ENCODE results near the gene EYA3. TPM values are rescaled to one million over a fixed set of nuclear protein-coding genes. Genes with fewer than 3 reads are reported as not detected.

Gene EYA3
- total RNA-seq, 4 donors from 2014 or later: 8.2 to 11.9 (median 8.7) TPM

DNA sequence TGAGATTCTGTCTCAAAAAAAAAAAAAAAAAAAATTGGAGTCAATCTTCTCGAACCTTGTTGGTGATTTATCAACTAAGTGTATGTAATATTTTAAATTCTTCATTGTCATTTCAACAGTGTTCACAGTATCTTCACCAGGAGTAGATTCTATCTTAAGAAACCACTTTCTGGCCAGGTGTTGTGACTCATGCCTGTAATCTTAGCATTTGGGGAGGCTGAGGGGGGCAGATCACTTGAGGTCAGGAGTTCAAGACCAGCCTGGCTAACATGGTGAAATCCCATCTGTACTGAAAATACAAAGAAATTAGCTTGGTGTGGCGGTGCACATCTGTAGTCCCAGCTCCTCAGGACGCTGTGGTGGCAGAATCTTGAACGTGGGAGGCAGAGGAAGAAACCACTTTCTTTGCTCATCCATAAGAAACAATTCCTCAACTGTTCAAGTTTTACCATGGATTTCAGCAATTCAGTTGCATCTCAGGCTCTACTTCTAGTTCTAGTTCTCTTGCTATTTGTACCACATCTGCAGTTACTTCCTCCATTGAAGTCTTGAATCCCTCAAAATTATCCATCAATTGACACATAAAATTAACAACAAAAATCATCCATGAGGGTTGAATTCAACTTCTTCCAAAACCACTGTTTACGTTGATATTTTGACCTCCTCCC, 30.4 kb upstream of the EYA3 start:
- no peaks in the 10 kb centered on the region for H3K9me3 ChIP-seq
- H3K4me1 ChIP-seq: no peaks in the 10 kb centered on the region
- H3K27me3 ChIP-seq: peaks cover 0 to 5% (median 0%) of the 10 kb centered on the region in 4 donors
- no peak for DNase-seq (ENCODE audit: extremely low spot score)
- H3K27ac ChIP-seq (replicated peaks in 1 of 4): no peak overlapping the region
- intact Hi-C loops (cut with DNase I): no loop called here
- no peaks in the 10 kb centered on the region for H3K36me3 ChIP-seq
- no peak overlapping the region for H3K4me3 ChIP-seq
- TF ChIP-seq, protein P1, sequence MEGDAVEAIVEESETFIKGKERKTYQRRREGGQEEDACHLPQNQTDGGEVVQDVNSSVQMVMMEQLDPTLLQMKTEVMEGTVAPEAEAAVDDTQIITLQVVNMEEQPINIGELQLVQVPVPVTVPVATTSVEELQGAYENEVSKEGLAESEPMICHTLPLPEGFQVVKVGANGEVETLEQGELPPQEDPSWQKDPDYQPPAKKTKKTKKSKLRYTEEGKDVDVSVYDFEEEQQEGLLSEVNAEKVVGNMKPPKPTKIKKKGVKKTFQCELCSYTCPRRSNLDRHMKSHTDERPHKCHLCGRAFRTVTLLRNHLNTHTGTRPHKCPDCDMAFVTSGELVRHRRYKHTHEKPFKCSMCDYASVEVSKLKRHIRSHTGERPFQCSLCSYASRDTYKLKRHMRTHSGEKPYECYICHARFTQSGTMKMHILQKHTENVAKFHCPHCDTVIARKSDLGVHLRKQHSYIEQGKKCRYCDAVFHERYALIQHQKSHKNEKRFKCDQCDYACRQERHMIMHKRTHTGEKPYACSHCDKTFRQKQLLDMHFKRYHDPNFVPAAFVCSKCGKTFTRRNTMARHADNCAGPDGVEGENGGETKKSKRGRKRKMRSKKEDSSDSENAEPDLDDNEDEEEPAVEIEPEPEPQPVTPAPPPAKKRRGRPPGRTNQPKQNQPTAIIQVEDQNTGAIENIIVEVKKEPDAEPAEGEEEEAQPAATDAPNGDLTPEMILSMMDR (IDR thresholded peaks at IDR 0.05): no peak
- TF ChIP-seq POLR2A (IDR thresholded peaks at IDR 0.05; ENCODE audit: low read depth): no peak
- TF ChIP-seq POLR2AphosphoS5 (IDR thresholded peaks at IDR 0.05): no peak
- TF ChIP-seq EP300 (IDR thresholded peaks at IDR 0.05): no peak
- WGBS: 75% methylated on average over 5 of the region's 5 CpGs

- peaks cover 0 to 5% (median 0%) of the 10 kb centered on the region in 4 donors for H3K27me3 ChIP-seq
- TF ChIP-seq POLR2A (IDR thresholded peaks at IDR 0.05; ENCODE audit: low read depth) (no peak), EP300 (IDR thresholded peaks at IDR 0.05) (no peak), POLR2AphosphoS5 (IDR thresholded peaks at IDR 0.05) (no peak)
- TF ChIP-seq, protein P1 (IDR thresholded peaks at IDR 0.05): no peak
- H3K4me3 ChIP-seq: no peak overlapping the region
- intact Hi-C loops (cut with DNase I): no loop called here
- no peak overlapping the region for H3K27ac ChIP-seq (replicated peaks in 1 of 4)
- no peaks in the 10 kb centered on the region for H3K4me1 ChIP-seq
- 55% methylated on average over 4 of the region's 4 CpGs for WGBS
- no peaks in the 10 kb centered on the region for H3K9me3 ChIP-seq
- DNase-seq (ENCODE audit: extremely low spot score): no peak
- H3K36me3 ChIP-seq: no peaks in the 10 kb centered on the region
Observed at GRCh38 chr1:28115267-28115666, 26.9 kb upstream of the EYA3 start.

DNA sequence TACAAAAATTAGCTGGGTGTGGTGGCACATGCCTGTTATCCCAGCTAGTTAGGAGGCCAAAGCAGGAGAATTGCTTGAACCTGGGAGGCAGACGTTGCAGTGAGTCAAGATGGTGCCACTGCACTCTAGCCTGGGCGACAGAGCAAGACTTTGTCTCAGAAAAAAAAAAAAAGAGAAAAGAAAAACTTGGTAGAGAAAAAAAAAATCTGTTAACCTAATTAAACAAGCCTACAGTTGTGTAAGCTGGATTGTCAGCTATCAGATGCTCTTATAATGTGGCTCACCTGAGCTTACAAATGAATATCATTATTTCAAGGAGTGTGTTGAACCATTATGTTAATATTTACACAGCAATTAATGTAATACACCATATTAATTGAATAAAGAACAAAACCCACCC, 26.4 kb upstream of the EYA3 start:
- intact Hi-C loops (cut with DNase I): no loop called here
- Histone ChIP-seq H3K4me1 (no peaks in the 10 kb centered on the region), H3K9me3 (no peaks in the 10 kb centered on the region), H3K27me3 (peaks cover 0 to 5% (median 0%) of the 10 kb centered on the region in 4 donors), H3K36me3 (no peaks in the 10 kb centered on the region), H3K27ac (replicated peaks in 1 of 4) (no peak overlapping the region), H3K4me3 (no peak overlapping the region)
- WGBS: 83% methylated on average over 2 of the region's 2 CpGs
- DNase-seq (ENCODE audit: extremely low spot score): no peak
- TF ChIP-seq POLR2AphosphoS5 (IDR thresholded peaks at IDR 0.05): no peak
- TF ChIP-seq EP300 (IDR thresholded peaks at IDR 0.05): no peak
- TF ChIP-seq, protein P1 (IDR thresholded peaks at IDR 0.05): no peak
- no peak for TF ChIP-seq POLR2A (IDR thresholded peaks at IDR 0.05; ENCODE audit: low read depth)

DNA sequence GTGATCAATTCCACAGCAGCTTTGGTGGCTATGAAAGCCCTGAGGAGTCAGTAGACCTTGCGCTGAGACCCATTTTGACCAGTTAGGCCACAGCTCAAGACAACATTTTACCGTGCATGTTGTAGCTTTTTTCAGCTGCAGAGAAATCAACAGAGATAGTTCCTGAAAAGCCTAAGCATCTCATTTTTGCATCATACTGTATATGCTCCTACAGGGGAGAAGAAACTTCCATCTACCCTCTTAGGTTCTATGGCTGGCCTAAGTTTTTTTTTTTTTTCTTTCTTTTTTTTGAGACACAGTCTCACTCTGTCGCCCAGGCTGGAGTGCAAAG, 24.8 kb upstream of the EYA3 start:
- Histone ChIP-seq H3K27me3 (no peaks in the 10 kb centered on the region), H3K9me3 (no peaks in the 10 kb centered on the region), H3K4me3 (no peak overlapping the region), H3K27ac (replicated peaks in 1 of 4) (no peak overlapping the region), H3K36me3 (no peaks in the 10 kb centered on the region), H3K4me1 (no peaks in the 10 kb centered on the region)
- 59% methylated on average over 3 of the region's 3 CpGs for WGBS
- intact Hi-C loops (cut with DNase I): no loop called here
- no peak for DNase-seq (ENCODE audit: extremely low spot score)
- TF ChIP-seq, protein P1 (IDR thresholded peaks at IDR 0.05): no peak
- TF ChIP-seq EP300 (IDR thresholded peaks at IDR 0.05): no peak
- TF ChIP-seq POLR2AphosphoS5 (IDR thresholded peaks at IDR 0.05): no peak
- no peak for TF ChIP-seq POLR2A (IDR thresholded peaks at IDR 0.05; ENCODE audit: low read depth)
